ENCODE results near the gene LRSAM1.

DNA sequence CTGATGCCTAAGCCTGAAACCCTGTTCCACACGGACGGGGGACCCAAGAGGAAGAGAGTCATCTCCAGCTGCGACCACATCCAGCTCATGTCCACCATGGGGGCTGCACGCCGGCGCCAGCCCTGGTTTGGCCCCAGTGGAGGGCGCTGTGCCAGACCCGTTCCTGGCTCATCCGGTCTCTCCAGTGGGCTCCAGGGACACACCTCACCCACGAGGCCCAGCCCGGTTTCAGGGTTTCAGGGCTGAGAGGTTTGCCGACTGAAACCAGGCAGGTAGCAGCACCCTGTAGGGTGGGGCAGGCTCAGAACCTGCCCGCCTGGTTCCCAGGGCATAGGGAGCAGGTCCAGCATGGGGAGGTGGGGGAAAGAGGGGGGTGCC is 89.3 kb downstream of the LRSAM1 start:
- TF ChIP-seq, protein P1, sequence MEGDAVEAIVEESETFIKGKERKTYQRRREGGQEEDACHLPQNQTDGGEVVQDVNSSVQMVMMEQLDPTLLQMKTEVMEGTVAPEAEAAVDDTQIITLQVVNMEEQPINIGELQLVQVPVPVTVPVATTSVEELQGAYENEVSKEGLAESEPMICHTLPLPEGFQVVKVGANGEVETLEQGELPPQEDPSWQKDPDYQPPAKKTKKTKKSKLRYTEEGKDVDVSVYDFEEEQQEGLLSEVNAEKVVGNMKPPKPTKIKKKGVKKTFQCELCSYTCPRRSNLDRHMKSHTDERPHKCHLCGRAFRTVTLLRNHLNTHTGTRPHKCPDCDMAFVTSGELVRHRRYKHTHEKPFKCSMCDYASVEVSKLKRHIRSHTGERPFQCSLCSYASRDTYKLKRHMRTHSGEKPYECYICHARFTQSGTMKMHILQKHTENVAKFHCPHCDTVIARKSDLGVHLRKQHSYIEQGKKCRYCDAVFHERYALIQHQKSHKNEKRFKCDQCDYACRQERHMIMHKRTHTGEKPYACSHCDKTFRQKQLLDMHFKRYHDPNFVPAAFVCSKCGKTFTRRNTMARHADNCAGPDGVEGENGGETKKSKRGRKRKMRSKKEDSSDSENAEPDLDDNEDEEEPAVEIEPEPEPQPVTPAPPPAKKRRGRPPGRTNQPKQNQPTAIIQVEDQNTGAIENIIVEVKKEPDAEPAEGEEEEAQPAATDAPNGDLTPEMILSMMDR (IDR thresholded peaks at IDR 0.05) = peak in 4 of 6 experiments; percentile 16 to 51 (median 36)
- no peak for TF ChIP-seq POLR2A (IDR thresholded peaks at IDR 0.05)

Measured in esophagus squamous epithelium (tissue), 4 donors.